Loucy (cell line): ENCODE data around the gene PALD1.

ENCODE experiments used
- EZH2phosphoT487 ChIP-seq: fragments of 200-600 bp; IDR thresholded peaks from 2 replicates; pipeline ENCODE4 v1.6.1; 2018; ENCODE audit warnings: antibody characterized with exemption, mild to moderate bottlenecking, moderate library complexity, borderline replicate concordance
- TF ChIP-seq, protein P1 (sequence below): fragments of 200-600 bp; sonication (generic); conservative IDR thresholded peaks from 2 replicates; pipeline ENCODE4 v1.5.1; 2014; ENCODE audit warnings: mild to moderate bottlenecking, antibody characterized with exemption, low read length

DNA sequence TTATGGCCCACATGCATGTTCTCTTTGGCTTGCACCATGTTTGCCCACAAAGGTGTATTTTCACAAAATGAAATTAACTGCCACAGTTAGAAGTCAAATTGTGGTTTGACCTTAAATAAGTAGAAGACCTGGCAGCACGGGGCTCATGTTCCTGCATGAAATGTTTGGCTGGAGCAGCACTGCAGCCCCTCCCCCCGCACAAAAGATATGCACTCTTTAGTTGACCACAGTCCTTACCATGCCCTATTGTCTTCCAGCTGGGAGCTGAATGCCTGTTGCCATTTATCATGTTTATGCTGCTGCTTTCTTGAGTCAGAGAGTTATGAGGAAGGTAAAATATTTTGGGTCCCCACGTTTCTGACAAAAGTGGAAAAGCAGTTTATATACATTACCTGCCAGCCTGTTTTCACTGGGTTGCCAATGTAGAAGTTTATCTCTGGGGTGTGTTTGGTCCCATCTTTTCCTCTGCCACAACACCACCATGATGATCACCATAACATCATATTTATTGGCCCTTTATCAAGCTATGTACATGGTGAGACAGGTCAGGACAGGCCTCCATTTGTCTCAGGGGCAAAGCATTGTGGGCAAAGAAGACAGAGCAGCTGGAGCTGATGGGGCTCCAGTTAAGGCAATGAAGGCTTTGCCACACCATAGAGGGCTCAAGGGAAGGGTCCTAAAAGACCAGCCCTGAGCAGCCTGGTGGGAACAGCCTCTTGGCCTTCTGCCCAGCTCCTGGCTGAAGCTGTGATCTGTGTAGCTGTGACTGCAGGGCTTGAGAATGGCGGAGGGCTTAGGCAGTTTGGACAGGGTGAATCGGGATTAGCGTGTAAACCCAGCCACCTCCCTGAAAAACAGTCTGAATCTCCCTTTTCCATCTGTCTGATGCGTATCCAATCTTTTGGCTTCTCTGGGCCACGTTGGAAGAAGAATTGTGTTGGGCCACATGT is 118.6 kb downstream of the PALD1 start:
- TF ChIP-seq, protein P1, sequence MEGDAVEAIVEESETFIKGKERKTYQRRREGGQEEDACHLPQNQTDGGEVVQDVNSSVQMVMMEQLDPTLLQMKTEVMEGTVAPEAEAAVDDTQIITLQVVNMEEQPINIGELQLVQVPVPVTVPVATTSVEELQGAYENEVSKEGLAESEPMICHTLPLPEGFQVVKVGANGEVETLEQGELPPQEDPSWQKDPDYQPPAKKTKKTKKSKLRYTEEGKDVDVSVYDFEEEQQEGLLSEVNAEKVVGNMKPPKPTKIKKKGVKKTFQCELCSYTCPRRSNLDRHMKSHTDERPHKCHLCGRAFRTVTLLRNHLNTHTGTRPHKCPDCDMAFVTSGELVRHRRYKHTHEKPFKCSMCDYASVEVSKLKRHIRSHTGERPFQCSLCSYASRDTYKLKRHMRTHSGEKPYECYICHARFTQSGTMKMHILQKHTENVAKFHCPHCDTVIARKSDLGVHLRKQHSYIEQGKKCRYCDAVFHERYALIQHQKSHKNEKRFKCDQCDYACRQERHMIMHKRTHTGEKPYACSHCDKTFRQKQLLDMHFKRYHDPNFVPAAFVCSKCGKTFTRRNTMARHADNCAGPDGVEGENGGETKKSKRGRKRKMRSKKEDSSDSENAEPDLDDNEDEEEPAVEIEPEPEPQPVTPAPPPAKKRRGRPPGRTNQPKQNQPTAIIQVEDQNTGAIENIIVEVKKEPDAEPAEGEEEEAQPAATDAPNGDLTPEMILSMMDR: no peak
- no peak for TF ChIP-seq EZH2phosphoT487
